LNCaP clone FGC (cell line): ENCODE measurements around the gene ZFYVE19.

ENCODE experiments used
- DNase-seq: peaks from one replicate; pipeline ENCODE4 v3.0.0-alpha.2; 2011; ENCODE audit warnings: low read depth
- H3K4me3 ChIP-seq: 2 replicates; pipeline ENCODE4 v1.5.1; 2011; ENCODE audit warnings: mild to moderate bottlenecking, low read depth, low read length, control low read depth
- TF ChIP-seq, protein P1 (sequence below): IDR thresholded peaks from 2 replicates; pipeline ENCODE4 v1.5.1; 2012; ENCODE audit warnings: mild to moderate bottlenecking; ENCODE audit not compliant: control insufficient read depth, insufficient read depth; ENCODE audit errors: extremely low read depth

The ZFYVE19 gene

DNA sequence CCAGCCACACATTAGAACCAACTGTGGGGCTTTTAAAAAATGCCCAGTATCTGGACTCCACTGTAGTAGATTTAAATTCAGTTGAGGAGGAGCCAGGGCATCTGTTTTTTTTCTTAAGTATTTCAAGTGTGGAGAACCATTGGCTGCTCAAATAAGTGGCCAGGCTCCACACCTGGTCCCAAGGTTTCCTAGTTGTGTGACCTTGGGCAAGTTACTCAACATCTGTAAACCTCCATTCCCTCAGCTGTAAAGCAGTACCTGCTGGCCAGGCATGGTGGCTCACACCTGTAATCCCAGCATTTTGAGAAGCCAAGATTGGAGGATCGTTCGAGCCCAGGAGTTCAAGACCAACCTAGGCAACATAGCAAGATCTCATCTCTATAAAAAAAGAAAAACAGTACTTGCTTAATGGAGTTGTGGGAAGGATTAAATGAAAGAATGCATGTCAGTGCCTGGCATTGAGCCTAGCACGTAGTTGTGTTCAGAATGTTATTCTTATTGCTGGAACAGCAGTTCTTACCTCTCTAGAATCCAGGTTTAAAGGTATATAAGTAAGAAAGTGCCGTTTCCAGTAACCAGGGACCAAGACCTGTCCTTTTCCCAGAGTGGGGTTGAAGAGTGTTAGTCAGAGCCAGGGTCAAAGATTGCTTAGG lies 19.7 kb downstream of the ZFYVE19 start:
- TF ChIP-seq, protein P1, sequence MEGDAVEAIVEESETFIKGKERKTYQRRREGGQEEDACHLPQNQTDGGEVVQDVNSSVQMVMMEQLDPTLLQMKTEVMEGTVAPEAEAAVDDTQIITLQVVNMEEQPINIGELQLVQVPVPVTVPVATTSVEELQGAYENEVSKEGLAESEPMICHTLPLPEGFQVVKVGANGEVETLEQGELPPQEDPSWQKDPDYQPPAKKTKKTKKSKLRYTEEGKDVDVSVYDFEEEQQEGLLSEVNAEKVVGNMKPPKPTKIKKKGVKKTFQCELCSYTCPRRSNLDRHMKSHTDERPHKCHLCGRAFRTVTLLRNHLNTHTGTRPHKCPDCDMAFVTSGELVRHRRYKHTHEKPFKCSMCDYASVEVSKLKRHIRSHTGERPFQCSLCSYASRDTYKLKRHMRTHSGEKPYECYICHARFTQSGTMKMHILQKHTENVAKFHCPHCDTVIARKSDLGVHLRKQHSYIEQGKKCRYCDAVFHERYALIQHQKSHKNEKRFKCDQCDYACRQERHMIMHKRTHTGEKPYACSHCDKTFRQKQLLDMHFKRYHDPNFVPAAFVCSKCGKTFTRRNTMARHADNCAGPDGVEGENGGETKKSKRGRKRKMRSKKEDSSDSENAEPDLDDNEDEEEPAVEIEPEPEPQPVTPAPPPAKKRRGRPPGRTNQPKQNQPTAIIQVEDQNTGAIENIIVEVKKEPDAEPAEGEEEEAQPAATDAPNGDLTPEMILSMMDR: no peak
- H3K4me3 ChIP-seq: no peak overlapping the region
- DNase-seq: no peak

DNA sequence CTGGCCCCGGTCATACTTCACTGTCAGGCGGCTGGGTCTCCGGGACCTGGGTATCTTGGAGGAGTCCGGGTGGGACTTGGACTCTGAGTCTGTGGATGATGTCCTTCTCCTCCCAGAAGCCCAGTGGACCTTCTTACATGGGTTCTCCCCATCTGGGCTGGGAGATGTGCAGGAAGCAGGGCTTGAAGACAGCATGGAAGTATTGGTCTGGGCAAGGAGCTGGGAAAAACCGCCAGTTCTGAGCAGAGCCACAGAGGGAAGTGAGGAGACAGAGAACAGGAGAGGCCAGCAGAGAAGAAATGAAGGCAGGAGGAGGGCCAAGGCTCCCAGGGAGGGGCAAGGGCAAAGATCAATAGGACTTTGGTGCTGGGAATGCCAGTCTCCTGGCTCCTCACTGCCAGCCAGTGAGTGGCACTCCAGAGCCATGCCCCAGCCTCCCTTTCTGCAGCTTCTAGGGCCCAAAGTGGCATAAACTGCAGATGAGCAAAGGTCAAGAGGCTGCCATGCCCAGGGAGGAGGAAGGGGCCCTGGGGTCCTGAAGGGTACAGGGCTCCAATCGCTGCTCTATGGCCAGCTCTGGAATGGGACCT lies 21.7 kb downstream of the ZFYVE19 start, which contains the start of gene PPP1R14D:
PPP1R14D (minus strand) TSS at position 262 of the 590 bp plus-strand sequence; CDS start at position 195, 67 bp downstream.
- TF ChIP-seq, protein P1: no peak
- no peak within 1 kb of the TSS for H3K4me3 ChIP-seq
- DNase-seq: no peak

DNA sequence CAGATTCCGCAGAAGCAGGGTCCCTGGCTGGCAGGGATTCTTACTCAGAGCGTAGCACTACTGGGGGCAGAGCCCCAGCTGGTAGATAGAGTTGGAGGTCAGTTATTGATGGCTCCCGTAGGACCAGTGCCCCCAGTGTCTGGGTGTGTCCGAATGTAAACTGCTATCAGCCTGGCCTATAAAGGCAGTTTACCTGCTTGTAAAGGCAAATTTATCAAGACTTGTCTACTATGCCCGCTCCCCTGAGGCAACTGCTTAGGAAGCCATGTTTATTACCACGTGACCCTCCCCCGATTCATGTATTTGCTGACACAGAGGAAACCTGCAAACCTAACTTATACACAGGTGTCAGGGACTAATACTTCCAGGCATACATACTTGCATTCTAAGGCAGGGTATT lies 22.2 kb downstream of the ZFYVE19 start:
- TF ChIP-seq, protein P1: no peak
- no peak overlapping the region for H3K4me3 ChIP-seq
- DNase-seq: no peak

DNA sequence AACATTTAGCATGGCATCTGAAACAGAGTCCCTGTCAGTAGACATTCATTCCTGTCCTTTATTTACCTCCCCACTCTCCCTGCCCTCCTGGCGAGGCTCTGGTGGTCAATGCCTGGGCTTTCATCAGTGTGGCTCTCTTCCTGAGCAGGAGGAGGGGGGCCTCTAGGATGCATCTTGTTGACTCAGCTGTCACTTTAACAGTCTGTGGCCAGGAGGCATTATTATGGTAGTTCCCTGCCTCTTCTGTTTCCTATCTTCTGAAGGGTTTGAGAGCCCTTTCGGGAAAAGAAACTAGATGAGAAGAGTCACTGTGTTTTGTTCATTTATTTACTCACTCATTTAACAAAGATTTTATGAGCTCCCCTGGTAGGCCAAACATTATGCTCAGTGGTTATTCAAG lies 24.0 kb downstream of the ZFYVE19 start:
- H3K4me3 ChIP-seq: no peak overlapping the region
- no peak for DNase-seq
- TF ChIP-seq, protein P1: no peak

DNA sequence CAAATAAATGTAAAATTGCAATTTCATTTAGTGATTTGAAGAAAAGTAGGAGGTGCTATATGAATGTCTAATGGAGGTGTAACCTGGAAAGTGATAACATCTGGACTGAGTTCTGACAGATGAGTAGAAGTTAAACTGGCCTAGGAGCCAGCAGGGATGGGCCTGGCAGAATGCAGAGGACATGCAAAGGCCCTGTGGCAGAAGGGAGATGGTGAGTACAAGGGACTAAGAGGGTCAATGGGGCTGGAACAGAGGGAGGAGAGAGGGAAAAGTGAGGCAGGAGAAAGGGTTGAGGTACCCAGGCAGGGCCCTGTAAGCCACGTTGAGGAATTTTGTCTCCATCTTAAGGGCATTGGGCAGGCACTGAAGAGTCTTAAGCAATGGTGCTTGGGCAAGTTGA lies 25.0 kb downstream of the ZFYVE19 start:
- TF ChIP-seq, protein P1: no peak
- no peak for DNase-seq
- H3K4me3 ChIP-seq: no peak overlapping the region

DNA sequence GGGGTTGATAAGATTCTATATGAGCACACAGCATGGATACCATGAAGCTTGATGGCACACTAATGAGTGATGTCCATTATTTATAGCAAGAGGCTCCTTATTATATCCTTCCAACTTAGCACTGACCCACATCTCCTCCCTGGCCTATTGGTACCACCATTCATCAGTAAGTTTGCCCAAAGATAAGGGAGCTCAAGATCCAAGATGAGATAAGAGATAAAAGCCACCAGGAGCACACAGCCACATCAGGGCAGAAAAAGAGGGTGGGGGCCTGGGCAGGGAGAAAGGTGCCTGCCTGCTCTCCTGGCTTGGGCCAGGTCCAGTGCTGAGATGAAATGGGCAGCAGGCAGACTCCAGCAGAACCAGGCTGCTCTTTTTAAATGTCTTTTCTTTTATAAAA lies 26.0 kb downstream of the ZFYVE19 start:
- DNase-seq: no peak
- H3K4me3 ChIP-seq: no peak overlapping the region
- TF ChIP-seq, protein P1: no peak
